Activated T-helper 9 cell treated with anti-CD3 and anti-CD28 coated beads, Interleukin-2, amount 50 U/mL, for 16 hours (primary cell): ENCODE results near the gene PIK3R1.

ENCODE experiments used
- DNase-seq: peaks from one replicate; pipeline ENCODE4 v3.0.0-alpha.2; 2020; ENCODE audit warnings: low read depth

Gene PIK3R1

DNA sequence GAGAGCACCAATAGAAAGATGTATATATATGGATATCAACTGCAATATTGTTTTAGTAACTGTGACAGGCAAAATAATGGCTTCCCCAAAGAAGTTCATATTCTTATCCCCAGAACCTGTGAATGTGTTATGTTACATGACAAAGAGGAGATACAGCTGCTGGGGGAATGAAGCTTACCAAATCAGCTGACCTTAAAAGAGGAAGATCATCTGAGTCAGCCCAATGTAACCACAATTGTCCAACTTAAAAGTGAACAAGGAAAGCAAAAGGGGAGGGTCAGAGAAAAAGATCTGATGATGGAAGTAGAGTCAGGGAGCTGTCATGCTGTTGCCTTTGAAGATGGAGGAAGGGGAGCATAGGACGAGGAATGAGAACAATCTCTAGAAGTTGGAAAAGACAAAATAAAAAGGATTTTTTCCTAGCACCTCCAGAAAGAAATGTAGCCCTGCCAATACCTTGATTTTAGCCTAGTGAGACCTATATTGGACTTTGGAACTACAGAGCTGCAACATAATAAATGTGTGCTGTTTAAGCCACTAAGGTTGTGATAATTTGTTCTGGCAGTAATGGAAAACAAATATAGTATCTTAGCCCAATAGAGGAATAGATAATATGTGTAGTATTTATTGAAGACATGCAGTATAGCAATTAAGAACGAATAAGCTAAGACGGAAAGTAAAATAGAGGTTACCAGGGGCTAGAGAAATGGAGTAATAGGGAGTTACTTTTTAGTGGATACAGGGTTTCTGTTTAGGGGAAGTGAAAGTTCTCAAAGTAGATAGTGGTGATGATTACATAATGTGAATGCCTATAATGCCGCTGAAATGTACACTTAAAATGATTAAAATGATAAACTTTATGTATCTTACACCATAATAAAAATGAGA, 115.9 kb downstream of the PIK3R1 start:
- DNase-seq: no peak

DNA sequence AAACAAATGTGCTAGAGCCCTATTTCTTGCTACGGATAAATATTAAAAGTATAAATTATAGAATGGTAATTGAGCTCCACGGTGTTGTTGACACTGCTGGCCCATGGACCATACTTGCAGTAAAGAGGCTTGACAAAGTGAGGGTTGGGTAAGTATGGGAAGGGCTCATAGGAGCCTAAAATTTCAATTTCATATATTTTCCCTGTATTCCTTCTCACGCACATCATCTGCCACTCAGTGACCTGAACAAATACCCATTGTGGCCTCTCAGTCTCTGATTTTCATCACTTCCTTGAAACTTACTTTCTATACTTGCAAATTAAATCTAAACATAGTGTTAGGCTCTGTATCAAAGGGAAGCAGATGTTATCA, 116.5 kb downstream of the PIK3R1 start:
- no peak for DNase-seq

- no peak for DNase-seq
Observed at GRCh38 chr5:68332556-68332955, 117.0 kb downstream of the PIK3R1 start.

DNA sequence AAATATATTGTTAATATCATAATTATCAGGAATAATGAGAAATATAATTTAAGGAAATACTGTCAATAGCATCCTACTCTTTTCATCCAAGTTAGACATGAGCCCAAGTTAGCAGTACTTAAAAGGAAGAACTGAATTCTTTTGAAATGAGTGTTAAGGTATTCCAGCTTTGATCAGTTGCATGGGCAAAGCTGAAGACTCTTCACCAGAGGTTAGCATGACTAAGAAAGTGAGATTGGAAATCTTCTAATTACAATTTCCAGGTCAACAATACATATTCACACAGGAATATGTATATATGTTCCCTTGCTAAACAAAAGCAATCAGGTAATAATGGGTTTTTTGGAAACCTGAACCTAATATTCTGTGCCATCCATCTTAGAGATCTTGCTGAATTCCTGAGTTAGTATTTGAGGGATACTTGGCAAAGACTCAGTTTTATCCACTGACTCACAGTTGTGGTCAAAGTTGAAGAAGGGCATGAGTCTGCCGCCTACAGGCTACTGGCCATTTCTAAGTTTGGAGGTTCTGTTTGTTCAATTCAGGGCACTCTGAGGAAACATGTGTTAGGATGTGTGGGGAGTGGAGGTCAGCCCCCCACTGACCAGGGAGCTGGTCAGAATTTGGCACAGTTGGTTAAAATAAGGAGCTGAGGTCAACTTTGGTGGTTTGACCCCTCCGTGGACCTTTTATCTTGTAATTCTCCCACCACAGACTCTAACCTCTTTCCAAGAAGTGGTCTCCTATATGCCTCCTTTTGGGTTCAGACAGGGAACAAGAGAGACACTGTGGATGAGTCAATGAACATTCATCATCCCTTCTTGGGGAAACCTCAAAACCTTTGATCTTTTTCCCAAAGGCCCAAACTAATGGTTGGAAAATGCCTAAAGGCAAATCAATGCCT, 118.3 kb downstream of the PIK3R1 start:
- no peak for DNase-seq

- no peak for DNase-seq
Observed at GRCh38 chr5:68334553-68334886, 119.0 kb downstream of the PIK3R1 start.

- no peak for DNase-seq
Observed at GRCh38 chr5:68335075-68335474, 119.5 kb downstream of the PIK3R1 start.

- no peak for DNase-seq
Observed at GRCh38 chr5:68336200-68336599, 120.6 kb downstream of the PIK3R1 start.

GRCh38 chr5:68337235-68337634, 121.7 kb downstream of the PIK3R1 start:
- no peak for DNase-seq

DNA sequence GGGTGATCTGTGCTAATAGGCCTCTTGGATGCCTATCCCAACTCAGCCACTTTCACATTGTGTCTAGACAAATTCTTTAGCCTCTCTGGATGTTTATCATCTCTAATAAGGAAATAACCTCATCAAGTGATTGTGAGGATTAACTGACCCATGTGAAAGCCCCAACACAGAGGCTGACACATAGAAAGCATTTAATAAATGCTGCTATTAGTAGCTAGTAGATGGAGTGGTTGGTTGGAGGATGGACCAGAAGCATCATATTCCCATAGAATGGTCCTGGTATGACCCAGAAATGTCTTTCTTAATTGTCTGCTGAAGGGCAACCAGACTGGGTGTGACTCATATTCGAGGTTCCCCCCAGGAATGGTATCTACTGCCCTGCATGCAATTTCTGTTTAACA, 124.4 kb downstream of the PIK3R1 start:
- DNase-seq: no peak

GRCh38 chr5:68341006-68341405, 125.5 kb downstream of the PIK3R1 start:
- DNase-seq: no peak

DNA sequence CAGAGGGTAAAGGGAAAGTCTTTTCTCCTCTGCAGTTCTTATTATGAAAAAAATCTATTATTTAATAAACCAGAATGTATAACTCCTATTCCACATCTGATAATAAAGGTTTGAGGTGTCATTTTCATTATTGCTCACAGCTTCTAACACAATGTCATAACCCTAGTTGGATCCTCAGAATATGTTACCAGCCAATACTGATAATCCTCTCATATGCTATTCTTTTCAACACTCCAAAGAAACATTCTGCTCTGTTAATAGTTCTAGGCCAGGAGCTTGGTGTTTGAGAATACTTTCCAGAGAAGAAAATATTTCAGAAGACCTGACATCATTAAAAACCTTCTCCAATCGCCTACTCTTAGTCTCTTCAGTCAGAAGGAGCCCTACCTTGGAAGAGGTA, 127.1 kb downstream of the PIK3R1 start:
- no peak for DNase-seq

GRCh38 chr5:68343421-68343826, 127.9 kb downstream of the PIK3R1 start:
- no peak for DNase-seq

DNA sequence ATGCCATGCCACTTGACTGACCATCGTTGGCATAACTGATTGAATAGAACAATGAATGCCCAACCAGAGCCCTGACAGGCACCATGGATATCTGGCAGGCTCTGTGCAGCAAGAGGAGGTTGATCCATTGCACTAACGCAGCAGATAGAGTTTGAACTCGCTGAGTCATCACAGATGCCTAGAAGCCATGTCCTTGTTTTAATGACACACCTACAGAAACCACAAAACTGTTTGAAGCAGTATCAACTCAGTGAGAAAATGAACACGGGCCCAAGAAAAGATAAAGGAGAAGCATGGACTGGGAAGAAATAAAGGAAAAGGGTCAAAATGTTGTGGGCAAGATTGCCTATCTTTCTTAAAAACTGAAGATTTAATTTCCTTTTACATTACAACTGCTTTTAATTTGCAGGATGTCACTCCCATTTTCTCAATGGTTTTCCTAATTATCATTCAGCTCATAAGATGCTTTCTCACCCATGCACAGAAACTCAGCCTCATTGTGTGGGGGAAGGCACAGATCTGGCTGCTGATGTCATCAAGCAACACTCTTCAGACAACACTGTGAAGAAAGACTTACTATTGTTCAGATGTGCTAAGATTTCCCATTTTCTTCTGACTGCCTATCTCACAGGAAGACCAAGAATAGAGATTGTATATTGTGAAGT, 129.0 kb downstream of the PIK3R1 start:
- DNase-seq: no peak

- DNase-seq: no peak
Observed at GRCh38 chr5:68345171-68345570, 129.6 kb downstream of the PIK3R1 start.

GRCh38 chr5:68345582-68345981, 130.0 kb downstream of the PIK3R1 start:
- no peak for DNase-seq

- DNase-seq: no peak
Observed at GRCh38 chr5:68347536-68347935, 132.0 kb downstream of the PIK3R1 start.

DNA sequence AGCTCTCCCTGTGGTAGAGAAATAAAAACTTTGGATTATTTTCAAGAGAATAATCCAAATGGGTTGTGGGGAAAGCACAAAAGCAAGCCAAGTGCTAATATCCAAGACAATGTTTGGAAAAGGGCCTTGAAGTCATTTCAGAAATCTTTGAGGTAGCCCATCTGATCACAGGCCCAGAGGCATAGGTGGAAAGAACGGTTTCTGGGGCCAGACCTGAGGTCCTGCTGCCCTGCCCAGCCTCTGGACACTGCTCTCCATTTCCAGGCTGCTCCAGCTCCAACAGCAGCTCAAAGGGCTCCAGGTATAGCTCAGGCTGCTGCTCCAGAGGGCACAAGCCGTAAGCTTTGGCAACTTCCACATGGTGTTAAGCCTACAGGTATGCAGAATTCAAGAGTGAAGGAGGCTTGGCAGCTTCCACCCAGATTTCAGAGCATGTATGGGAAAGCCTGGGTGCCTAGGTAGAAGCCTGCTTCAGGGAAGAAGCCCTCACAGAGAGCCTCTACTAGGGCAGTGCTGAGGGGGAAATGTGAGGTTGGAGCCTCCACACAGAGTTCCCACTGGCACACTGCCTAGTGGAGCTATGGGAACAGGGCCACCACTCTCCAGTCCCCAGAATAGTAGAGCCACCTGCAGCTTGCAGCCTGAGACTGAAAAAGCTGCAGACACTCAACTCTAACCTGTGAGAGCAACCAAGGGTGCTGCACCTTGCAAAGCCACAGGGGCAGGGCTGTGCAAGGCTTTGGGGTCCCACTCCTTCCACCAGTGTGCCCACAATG, 133.1 kb downstream of the PIK3R1 start:
- no peak for DNase-seq

DNA sequence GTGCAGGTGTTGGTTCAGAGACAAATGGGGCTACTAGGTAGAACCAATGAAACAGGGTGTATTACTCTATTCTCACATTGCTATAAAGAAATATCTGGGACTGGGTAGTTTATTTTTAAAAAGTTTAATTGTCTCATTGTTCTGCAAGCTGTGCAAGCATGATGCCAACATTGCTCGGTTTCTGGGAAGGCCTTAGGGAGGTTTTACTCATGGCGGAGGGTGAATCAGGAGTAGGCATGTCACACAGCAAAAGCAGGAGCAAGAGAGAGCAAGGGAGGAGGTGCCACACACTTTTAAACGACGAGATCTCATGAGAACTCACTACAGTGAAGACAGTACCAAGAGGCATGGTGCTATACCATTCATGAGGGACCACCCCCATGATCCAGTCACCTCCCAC, 134.6 kb downstream of the PIK3R1 start:
- no peak for DNase-seq
